Peyer's patch (tissue), 4 donors: ENCODE results near the gene ADAP1.

Experiments
- POLR2A ChIP-seq, 2 donors: fragments of 450-650 bp; IDR thresholded peaks; one replicate each; pipeline ENCODE4 v1.5.1; 2017; ENCODE audit warnings: antibody characterized with exemption in 2 of 2, mild to moderate bottlenecking in 2 of 2, moderate library complexity in 2 of 2
- TF ChIP-seq, protein P1 (sequence below), 6 experiments: fragments of 450-650 bp in 4 of 6; fragments of 200-600 bp in 2 of 6; sonication (generic) in 1 of 6; IDR thresholded peaks; one replicate each; pipeline ENCODE4 v1.5.1; 2017 to 2019; ENCODE audit warnings: antibody characterized with exemption in 6 of 6, mild to moderate bottlenecking in 3 of 6, moderate library complexity in 1 of 6

DNA sequence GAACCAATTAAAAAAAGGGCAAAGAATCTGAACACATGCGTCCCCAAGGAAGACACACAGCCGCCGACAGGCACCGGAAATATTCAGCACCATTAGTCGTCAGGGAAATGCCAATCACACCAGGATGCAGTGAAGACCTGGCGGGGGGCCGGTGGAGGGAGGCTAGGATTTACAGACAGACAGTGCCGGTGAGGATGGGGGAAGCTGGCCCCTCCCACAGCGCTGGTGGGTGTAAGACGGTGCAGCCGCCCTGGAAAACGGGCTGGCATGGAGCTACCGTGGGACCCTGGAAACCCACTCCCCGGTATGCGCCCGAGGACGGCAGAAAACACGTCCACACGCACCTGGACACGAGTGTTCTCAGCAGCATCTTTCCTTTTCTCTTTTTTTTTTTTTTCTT, 4.8 kb upstream of the ADAP1 start:
- TF ChIP-seq, protein P1, sequence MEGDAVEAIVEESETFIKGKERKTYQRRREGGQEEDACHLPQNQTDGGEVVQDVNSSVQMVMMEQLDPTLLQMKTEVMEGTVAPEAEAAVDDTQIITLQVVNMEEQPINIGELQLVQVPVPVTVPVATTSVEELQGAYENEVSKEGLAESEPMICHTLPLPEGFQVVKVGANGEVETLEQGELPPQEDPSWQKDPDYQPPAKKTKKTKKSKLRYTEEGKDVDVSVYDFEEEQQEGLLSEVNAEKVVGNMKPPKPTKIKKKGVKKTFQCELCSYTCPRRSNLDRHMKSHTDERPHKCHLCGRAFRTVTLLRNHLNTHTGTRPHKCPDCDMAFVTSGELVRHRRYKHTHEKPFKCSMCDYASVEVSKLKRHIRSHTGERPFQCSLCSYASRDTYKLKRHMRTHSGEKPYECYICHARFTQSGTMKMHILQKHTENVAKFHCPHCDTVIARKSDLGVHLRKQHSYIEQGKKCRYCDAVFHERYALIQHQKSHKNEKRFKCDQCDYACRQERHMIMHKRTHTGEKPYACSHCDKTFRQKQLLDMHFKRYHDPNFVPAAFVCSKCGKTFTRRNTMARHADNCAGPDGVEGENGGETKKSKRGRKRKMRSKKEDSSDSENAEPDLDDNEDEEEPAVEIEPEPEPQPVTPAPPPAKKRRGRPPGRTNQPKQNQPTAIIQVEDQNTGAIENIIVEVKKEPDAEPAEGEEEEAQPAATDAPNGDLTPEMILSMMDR (IDR thresholded peaks at IDR 0.05) = no peak
- no peak for TF ChIP-seq POLR2A (IDR thresholded peaks at IDR 0.05)
